HG02938 (cell line): ENCODE results near the gene GPATCH2.
"Not testable (repeated sequence)": the region's sequence is repeated elsewhere in the genome, so short reads cannot be mapped to it uniquely, and the experiment has no call there.

Experiments
- ATAC-seq: cut with Tn5 transposase; IDR thresholded peaks from one replicate; pipeline ENCODE4 v1.9.1; 2021; ENCODE audit warnings: mild to moderate bottlenecking, moderate library complexity; ENCODE audit not compliant: unreplicated experiment

Gene GPATCH2

GRCh38 chr1:217584286-217584811 lies 46.5 kb downstream of the GPATCH2 start:
- not testable (repeated sequence) for ATAC-seq

DNA sequence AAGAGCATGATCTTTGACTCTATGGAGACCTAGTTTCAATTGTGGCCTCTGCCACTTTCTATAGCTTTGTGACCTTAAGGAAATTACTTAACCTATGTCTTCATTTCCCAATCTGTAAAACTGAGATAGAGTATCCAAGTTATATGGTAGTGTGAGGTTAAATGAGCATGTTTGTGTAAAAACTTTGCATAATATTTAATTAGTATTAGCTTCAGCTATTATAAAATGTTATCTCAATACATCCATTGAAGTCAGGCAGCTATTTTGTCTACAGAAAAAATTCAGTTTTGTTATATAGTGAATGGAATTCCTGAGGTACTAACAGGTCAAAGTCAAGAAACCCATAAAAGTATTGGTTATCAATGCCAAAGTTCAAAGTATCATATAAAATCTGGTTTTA lies 53.6 kb downstream of the GPATCH2 start:
- no peak for ATAC-seq

DNA sequence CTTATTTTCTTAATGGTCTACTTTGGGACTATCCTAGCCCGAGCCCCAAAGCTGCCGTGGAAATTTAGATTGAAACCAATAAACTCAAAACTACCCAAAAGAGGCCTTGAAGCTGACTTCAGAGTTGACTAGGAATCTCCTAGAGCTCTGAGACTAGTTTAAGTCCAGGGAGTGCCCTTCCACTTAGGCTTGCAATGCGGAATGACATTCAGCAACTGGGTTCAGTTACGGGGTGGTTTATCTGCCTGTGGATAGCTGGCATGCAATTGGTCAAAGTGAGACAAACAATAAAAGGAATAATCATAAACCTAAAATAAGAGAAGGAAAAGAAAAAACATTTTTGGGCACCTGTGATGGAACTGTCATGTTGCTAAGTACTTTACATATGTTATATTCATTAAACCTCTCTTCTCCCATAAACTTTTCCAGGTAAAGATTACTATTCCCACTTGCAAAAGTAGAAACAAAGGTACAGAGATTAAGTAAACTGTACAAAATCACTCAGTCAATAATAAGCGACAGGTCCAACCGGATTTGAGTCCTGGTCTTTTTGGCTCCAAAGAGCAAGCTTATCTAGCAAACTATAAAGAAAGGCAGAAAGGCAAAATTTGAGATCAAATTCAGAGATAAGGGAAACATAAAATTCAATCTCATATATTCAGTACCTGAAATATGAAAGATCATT lies 56.5 kb downstream of the GPATCH2 start:
- no peak for ATAC-seq

DNA sequence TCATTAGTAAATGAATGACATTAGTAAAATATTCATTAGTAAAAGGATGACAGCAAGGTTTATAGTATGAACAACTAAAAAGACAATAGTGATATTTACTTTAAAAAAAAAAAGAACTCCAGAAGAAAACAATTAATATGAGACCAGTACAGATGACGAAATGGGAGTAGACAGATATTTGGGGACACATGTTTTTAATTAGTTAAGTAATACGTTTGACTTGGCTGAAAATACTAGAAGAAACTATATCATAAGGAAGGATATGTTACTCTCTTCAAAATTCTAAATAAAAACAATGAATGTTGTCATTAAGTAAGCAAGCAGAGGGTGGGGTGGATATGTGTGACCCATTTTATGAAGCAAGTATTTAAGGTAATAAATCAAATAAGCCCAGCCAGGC lies 61.9 kb downstream of the GPATCH2 start:
- ATAC-seq, result no peak

GRCh38 chr1:217568200-217568599 lies 62.7 kb downstream of the GPATCH2 start:
- no peak for ATAC-seq

GRCh38 chr1:217564833-217565232 lies 66.1 kb downstream of the GPATCH2 start:
- ATAC-seq, result no peak

- ATAC-seq, result no peak
These were observed 66.7 kb downstream of the GPATCH2 start for GRCh38 chr1:217564207-217564606.

GRCh38 chr1:217563179-217563578 lies 67.7 kb downstream of the GPATCH2 start:
- ATAC-seq, result no peak

DNA sequence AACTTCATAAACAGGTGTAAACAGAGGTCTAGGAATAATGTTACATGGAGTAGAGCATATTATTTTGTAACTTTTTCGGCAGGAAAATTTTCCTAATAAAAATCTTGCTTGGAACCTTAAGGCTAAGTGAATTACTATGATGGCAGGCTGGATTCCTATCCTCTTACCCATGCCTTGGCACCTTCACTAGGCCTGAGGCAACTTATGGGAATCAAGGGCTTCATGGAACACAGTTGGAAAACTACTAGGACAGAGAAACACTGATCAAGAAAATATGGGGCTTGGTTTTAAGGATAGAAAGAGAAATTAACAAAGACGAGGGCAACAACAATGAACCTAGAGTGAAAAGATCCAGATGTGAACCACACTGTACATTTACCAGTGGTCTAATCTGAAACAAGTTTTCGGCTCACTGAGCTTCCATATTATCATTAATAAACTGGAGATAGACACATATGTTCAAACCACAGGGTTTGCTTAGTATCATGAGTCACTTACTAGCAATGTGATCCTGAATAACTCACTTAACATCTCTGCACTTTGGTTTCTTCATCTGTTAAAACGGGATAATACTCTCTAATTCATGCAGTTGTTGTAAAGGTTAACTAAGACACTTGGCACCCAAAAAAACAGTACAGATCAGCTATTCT lies 68.5 kb downstream of the GPATCH2 start:
- ATAC-seq, result no peak

GRCh38 chr1:217561446-217561845 lies 69.4 kb downstream of the GPATCH2 start:
- no peak for ATAC-seq

DNA sequence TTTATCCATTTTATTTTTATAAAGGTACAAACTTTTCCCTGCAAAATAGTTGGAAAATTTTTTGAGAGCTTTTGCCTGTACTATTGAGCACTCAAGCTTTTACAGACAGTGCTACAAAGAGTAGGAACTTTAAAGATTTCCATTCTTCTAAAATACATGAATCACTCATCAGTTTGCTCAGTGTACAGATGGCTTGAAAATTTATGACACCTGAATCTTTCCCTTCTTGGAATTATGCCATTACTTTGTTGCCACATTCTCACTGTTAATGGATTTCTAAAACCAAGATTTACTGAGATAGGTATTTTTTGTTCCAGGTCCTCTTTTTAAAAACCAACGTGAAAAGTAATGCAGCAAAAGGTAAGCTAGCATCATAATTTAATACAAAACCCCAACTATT lies 76.0 kb downstream of the GPATCH2 start:
- ATAC-seq, result no peak

- ATAC-seq, result no peak
These were observed 76.9 kb downstream of the GPATCH2 start for GRCh38 chr1:217553949-217554509.

GRCh38 chr1:217552339-217552951 lies 78.4 kb downstream of the GPATCH2 start:
- no peak for ATAC-seq

GRCh38 chr1:217542837-217543236 lies 88.1 kb downstream of the GPATCH2 start:
- ATAC-seq, result peak; percentile 86

- no peak for ATAC-seq
These were observed 88.6 kb downstream of the GPATCH2 start for GRCh38 chr1:217542136-217542777.

GRCh38 chr1:217540321-217540720 lies 90.6 kb downstream of the GPATCH2 start:
- ATAC-seq, result no peak

GRCh38 chr1:217539510-217539909 lies 91.4 kb downstream of the GPATCH2 start:
- ATAC-seq, result no peak

DNA sequence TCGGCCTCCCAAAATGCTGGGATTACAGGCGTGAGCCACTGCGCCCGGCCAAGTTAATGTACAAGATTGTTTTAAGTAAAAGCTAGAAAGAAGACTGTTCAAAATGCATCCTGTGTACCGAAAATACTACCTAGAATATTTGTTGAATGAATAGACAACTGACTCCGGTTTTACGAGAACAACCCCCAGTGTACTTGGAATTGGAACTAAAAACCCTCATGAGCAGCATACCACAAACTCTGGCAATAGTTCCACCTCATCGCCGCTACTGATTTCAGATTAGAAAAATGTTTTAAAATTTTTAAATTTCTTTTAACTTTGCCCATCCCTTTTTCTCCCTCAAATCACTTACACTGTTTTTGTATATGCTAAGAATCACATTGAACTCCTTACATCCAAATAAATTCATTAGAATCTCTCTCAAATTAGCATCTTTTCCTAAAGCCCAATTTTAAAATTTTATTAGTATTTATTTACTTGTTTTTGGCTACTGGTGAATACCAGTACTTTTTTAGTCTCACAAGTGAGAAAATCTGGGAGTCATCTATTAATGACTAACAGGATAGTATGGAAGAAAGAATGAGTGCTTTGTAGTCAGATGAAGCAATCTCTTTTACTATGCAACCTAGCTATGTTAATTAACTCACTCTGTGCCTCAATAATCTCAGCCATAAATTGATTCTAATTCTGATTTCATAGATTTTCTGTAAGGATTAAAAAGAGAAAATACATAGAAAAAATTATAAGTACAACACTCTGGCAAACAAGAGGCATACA lies 95.1 kb downstream of the GPATCH2 start:
- ATAC-seq, result no peak

GRCh38 chr1:217534566-217534965 lies 96.3 kb downstream of the GPATCH2 start:
- ATAC-seq, result no peak

DNA sequence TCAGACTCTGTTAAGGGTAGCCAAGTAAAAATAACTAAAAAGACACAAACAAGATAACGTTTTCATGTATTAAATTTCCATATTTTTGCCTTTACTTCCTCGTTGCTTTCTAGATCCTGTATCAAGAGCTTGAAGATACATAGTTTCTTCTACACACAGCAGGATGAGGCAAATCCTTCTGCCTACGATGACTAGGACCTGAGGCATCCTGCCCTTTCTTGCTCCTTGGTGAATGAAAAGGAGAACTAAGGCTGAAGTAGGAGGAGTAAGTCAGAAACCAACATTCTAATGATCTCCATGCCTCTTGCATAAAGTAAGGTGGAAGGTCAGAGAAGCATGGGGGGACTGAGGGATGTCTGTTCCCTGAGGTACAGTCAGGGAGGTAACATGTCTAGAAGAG lies 102.6 kb downstream of the GPATCH2 start:
- ATAC-seq, result no peak
